GM23338 (cell line): ENCODE results near the gene PLIN4. TPM values are rescaled to one million over a fixed set of nuclear protein-coding genes. Genes with fewer than 3 reads are reported as not detected.

Source experiments
- ATAC-seq: fragments of 200-7000 bp; cut with Tn5 transposase; 3 replicates; pipeline ENCODE4 v1.9.1; 2020
- DNase-seq: peaks from one replicate; pipeline ENCODE4 v3.0.0-alpha.2; 2015; ENCODE audit warnings: low spot score
- H2AFZ ChIP-seq: fragments of 200-600 bp; sonication (generic); 2 replicates; pipeline ENCODE4 v1.8.0; 2016; ENCODE audit warnings: antibody characterized with exemption, mild to moderate bottlenecking, moderate library complexity
- H3F3A ChIP-seq: fragments of 200-600 bp; sonication (generic); replicated peaks from 2 replicates; pipeline ENCODE4 v1.8.0; 2017; ENCODE audit warnings: antibody characterized with exemption, mixed run types, low read depth
- H3K27ac ChIP-seq: fragments of 200-600 bp; sonication (generic); 2 replicates; pipeline ENCODE4 v1.6.1; 2016; ENCODE audit warnings: low read depth
- H3K27me3 ChIP-seq: fragments of 200-600 bp; sonication (generic); 2 replicates; pipeline ENCODE4 v1.8.0; 2016; ENCODE audit warnings: mild to moderate bottlenecking, mixed run types, moderate library complexity; ENCODE audit not compliant: insufficient read depth
- H3K36me3 ChIP-seq: fragments of 200-600 bp; sonication (generic); 2 replicates; pipeline ENCODE4 v1.8.0; 2016; ENCODE audit warnings: mild to moderate bottlenecking; ENCODE audit not compliant: insufficient read depth
- H3K4me1 ChIP-seq: fragments of 200-600 bp; sonication (generic); 2 replicates; pipeline ENCODE4 v1.8.0; 2016; ENCODE audit warnings: mild to moderate bottlenecking, moderate library complexity; ENCODE audit not compliant: insufficient read depth
- H3K4me2 ChIP-seq: fragments of 200-600 bp; sonication (generic); 2 replicates; pipeline ENCODE4 v1.7.1; 2017; ENCODE audit warnings: mixed run types
- H3K4me3 ChIP-seq: fragments of 200-600 bp; sonication (generic); 2 replicates; pipeline ENCODE4 v1.6.1; 2016; ENCODE audit warnings: mixed run types
- H3K79me2 ChIP-seq: fragments of 200-600 bp; sonication (generic); replicated peaks from 2 replicates; pipeline ENCODE4 v1.8.0; 2017; ENCODE audit warnings: mild to moderate bottlenecking; ENCODE audit not compliant: insufficient read depth
- H3K9me2 ChIP-seq: fragments of 200-600 bp; sonication (generic); 2 replicates; pipeline ENCODE4 v1.8.0; 2017; ENCODE audit not compliant: insufficient read depth
- H4K20me1 ChIP-seq: fragments of 200-600 bp; sonication (generic); replicated peaks from 2 replicates; pipeline ENCODE4 v1.8.0; 2017; ENCODE audit warnings: mild to moderate bottlenecking; ENCODE audit not compliant: insufficient read depth
- H3K27ac Mint-ChIP-seq: 2 replicates; pipeline ENCODE4 v1.8.0; 2020; ENCODE audit warnings: inconsistent platforms, mild to moderate bottlenecking, moderate library complexity, mixed read lengths
- H3K27me3 Mint-ChIP-seq: 3 replicates; pipeline ENCODE4 v1.8.0; 2022; ENCODE audit warnings: low read depth, mild to moderate bottlenecking, moderate library complexity, mixed read lengths, inconsistent platforms; ENCODE audit not compliant: insufficient read depth, poor library complexity
- H3K36me3 Mint-ChIP-seq: 3 replicates; pipeline ENCODE4 v1.8.0; 2021; ENCODE audit warnings: low read depth, mild to moderate bottlenecking, inconsistent platforms, moderate library complexity, mixed read lengths
- H3K4me1 Mint-ChIP-seq: 3 replicates; pipeline ENCODE4 v1.8.0; 2020; ENCODE audit warnings: mild to moderate bottlenecking, inconsistent platforms, mixed read lengths
- H3K4me3 Mint-ChIP-seq: 3 replicates; pipeline ENCODE4 v1.8.0; 2021; ENCODE audit warnings: moderate library complexity, mild to moderate bottlenecking, inconsistent platforms, mixed read lengths
- H3K9me3 Mint-ChIP-seq: 3 replicates; pipeline ENCODE4 v1.8.0; 2020; ENCODE audit warnings: moderate library complexity, mild to moderate bottlenecking, inconsistent platforms, mixed read lengths
- CREB1 ChIP-seq: fragments of 250-450 bp; sonication (Bioruptor Pico); IDR thresholded peaks from 2 replicates; pipeline ENCODE4 v1.5.0; 2020; ENCODE audit warnings: low read depth, mild to moderate bottlenecking, moderate library complexity
- CTCF ChIP-seq, 2 experiments: fragments of 200-600 bp in 1 of 2; sonication (generic) in 1 of 2; conservative IDR thresholded peaks; 2 replicates each; pipeline versions ENCODE4 v1.5.1 to v1.6.1; 2016 to 2017; ENCODE audit warnings: antibody characterized with exemption in 2 of 2, low read depth in 2 of 2, mild to moderate bottlenecking in 2 of 2, moderate library complexity in 1 of 2
- ETS1 ChIP-seq: IDR thresholded peaks from 2 replicates; pipeline ENCODE4 v1.6.1; 2016; ENCODE audit warnings: antibody characterized with exemption
- POLR2AphosphoS5 ChIP-seq: IDR thresholded peaks from 2 replicates; pipeline ENCODE4 v1.6.1; 2016; ENCODE audit warnings: antibody characterized with exemption, low read depth
- REST ChIP-seq: IDR thresholded peaks from one replicate; pipeline ENCODE4 v1.6.1; 2018; ENCODE audit warnings: antibody characterized with exemption; ENCODE audit not compliant: unreplicated experiment
- STAT1 ChIP-seq: IDR thresholded peaks from one replicate; pipeline ENCODE4 v1.6.1; 2016; ENCODE audit warnings: antibody characterized with exemption; ENCODE audit not compliant: unreplicated experiment
- ZNF114 ChIP-seq: fragments of 250-450 bp; sonication (Bioruptor Pico); IDR thresholded peaks from 2 replicates; pipeline ENCODE4 v1.5.0; 2020; ENCODE audit warnings: mild to moderate bottlenecking, moderate library complexity
- ZNF331 ChIP-seq: fragments of 250-450 bp; sonication (Bioruptor Pico); IDR thresholded peaks from 2 replicates; pipeline ENCODE4 v1.5.0; 2020; ENCODE audit warnings: low read depth, mild to moderate bottlenecking, moderate library complexity
- polyA plus RNA-seq: library from polyadenylated mRNA; unstranded; fragments of >200 nt; fragmentation: Nextera tagmentation; extraction: Ambion mirVana; gene quantifications from 2 replicates; pipeline ENCODE4 v1.2.1, GENCODE V29; 2016
- total RNA-seq: library from RNA; depleted of rRNA; stranded (reverse); fragments of >200 nt; shearing (Covaris generic); gene quantifications from 2 replicates; pipeline ENCODE4 v1.2.3, GENCODE V29; 2014

PLIN4 gene
- total and polyA plus RNA-seq, 2 experiments from 2014 or later, result 0.19 to 0.59 TPM

GRCh38 chr19:4457654-4458395 lies 60.5 kb downstream of the PLIN4 start, which contains the start of gene UBXN6:
Gene UBXN6, minus strand, starts transcription at chr19:4457794. Its CDS starts 97 bp downstream, at chr19:4457697.
- Histone ChIP-seq H3F3A (no peaks in the 10 kb centered on the region), H3K36me3 (no peaks in the 10 kb centered on the region), H3K27me3 (no peaks in the 10 kb centered on the region), H3K79me2 (0 out of 2 replicates have a peak, but pooled peaks cover 4% of the 10 kb centered on the region), H3K4me1 (peaks cover 12% of the 10 kb centered on the region), H3K27ac (peak within 1 kb of the TSS; percentile 92), H3K9me2 (no peaks in the 10 kb centered on the region), H3K4me3 (peak within 1 kb of the TSS; percentile 77), H4K20me1 (no peaks in the 10 kb centered on the region; the same call in 1 of the 2 replicates), H2AFZ (peak within 1 kb of the TSS; percentile 84), H3K4me2 (peak within 1 kb of the TSS; percentile 98)
- peaks cover 11% of the 10 kb centered on the region for H3K4me1 Mint-ChIP-seq
- peaks cover 20% of the 10 kb centered on the region for H3K27me3 Mint-ChIP-seq
- peak; percentile 26 for TF ChIP-seq POLR2AphosphoS5
- peak; percentile 82 for TF ChIP-seq ETS1
- TF ChIP-seq CTCF (conservative IDR thresholded peaks at IDR 0.05; ENCODE audit: low read depth in 2 of 2), result no peak
- TF ChIP-seq ZNF114 (CRISPR knock-in tag), result no peak
- no peak for TF ChIP-seq STAT1
- no peak for TF ChIP-seq ZNF331
- TF ChIP-seq REST, result no peak
- TF ChIP-seq CREB1 (CRISPR knock-in tag), result peak; percentile 75
- peak; percentile 100 for DNase-seq
- ATAC-seq, result peak; percentile 91
- peak within 1 kb of the TSS; percentile 96 for H3K27ac Mint-ChIP-seq
- no peaks in the 10 kb centered on the region for H3K36me3 Mint-ChIP-seq
- H3K4me3 Mint-ChIP-seq, result peak within 1 kb of the TSS; percentile 80
- H3K9me3 Mint-ChIP-seq, result no peaks in the 10 kb centered on the region
